ENCODE results near the gene LIFR.

Gene LIFR

DNA sequence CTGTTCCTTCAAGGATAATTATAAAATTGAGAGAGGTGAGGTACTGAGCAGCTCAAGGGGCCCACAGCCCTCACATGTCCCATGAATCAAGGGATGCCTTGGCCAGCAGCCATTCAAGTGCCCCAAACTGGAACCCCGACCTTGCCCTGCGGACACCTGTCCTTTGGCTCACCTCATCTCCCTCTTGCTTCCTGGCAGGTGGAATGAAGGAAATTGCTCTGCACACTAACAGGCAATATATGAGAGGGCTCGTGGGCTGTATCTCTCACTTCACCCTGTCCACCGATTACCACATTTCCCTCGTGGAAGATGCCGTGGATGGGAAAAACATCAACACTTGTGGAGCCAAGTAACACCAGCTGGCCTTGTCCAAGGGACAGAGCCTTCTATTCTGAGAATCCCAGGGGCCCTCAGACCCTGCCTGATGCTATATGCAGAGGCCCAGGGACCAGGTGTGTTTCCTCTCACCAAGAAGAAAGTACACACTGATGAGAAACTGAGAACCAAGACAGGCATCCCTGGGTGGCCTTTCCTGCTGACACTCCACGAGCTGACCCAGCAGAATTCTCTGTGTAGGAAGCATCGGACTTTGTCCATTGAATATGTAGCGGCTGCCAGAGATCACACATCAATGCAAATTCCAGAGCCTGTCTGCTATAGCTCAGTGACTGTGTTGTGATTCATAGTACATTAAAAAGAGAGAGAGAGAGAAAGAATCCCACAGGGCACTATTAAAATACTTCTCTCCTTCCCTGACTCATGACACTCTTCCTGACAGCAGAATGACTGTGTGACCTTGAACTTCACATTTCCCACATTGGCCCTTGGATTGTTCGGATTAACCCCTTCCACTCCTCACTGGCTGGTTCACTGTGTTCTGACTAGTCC lies 92.6 kb downstream of the LIFR start:
- DNase-seq (ENCODE audit: low spot score): no peak

DNA sequence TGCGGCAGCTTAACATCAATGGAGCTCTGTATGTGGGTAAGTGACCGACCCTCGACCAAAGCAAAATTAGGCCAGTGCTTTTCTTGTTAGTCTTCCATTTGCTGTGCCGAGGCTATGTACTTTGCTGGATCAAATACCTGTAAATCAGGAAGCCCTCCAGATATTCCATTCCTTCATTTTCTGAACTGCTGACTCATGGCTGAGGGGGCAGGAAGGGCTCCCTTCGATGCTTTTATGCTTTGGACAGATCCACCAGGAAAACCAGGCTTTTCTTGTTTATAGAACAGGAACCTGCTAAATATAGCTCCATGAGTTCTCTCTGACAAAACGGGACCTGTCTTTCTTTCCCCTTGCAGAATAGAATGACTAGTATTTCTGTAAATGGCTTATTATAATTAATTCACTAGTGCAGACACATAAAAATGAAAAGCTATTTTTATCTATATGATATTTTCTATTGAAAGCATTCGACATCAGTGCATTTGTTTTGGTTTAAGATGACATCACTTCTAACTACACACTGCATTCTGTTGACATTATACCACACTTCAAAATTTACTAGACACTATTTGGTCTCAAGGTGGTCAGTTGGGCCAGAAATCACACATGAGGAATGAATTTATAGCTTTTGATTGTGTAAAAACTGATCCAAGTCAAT lies 93.3 kb downstream of the LIFR start:
- no peak for DNase-seq (ENCODE audit: low spot score)

DNA sequence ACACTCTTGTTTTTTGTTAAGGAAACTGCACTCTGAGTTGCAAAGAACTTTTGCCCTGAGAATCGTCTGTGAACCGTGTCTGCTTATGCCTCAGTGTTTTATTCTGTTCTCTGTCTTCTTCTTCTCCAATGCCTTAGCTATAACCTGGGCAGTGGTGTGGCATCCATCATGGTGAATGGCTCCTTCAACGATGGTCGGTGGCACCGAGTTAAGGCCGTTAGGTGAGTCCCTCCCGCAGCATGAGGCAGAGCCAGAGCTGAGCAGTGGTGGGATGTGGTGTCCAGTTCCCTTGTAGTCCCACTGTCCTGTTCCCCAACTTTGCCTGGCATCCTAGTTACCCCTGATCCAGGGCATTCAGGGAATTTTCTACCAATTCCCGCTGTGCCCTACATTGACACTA lies 98.3 kb downstream of the LIFR start:
- DNase-seq (ENCODE audit: low spot score): no peak

DNA sequence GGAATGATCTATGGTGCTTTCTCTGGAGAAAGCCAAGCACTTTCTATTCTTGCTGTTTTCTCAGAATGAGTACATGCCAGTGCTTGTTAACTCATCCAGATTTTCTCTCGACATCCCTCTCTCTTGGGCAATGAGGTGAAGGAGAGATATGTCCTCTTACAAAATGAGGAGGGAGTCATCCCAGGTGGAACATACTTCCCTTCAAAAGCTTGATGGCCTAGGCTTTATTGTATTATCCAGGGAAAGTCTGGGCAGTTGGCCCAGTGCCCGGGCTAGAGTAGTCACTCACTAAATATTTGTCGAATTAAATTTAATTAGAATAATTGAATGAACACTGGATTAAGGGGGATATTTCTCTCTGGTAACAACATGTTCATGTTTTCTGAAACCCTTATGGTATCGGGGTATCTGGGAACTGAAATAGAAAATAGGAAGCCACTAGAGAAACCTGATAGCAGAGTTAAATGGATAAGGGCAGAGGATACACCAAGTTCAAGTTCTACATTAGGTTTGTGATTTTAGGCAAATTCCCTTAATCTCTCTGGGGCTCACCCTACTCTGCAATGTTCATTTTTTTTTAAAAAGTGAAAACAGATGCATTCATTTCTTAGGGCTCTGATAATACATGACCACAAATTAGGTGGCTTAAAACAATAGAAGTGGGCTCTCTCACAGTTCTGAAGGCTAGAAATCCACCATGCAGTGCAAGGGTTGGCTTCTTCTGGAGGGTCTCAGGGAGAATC lies 99.6 kb downstream of the LIFR start:
- DNase-seq (ENCODE audit: low spot score): no peak

DNA sequence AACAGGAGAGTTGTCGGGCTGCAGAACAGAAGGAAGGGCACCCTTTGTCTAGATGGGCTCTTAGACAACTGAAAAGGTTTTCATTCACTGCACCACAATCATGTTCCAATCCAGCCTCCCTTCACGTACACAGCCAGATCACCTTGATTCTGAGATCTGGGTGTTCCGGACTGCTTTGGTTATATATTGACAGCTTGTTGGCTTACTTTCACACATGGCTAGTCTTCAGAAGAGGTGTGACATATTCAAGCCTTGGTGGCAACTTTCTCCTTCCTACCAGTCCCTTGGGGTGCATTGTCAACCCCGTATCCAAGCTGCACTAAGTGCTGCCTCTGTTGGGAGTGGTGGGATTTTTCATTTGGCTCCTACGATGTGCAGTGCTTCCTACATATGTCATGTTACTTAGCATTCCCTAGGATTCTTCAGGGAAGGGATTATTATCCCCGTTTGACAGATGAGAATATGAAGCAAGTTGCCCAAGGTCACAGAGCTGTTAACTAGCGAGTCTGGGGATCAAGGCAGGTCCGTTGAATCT lies 100.6 kb downstream of the LIFR start:
- DNase-seq (ENCODE audit: low spot score): no peak

DNA sequence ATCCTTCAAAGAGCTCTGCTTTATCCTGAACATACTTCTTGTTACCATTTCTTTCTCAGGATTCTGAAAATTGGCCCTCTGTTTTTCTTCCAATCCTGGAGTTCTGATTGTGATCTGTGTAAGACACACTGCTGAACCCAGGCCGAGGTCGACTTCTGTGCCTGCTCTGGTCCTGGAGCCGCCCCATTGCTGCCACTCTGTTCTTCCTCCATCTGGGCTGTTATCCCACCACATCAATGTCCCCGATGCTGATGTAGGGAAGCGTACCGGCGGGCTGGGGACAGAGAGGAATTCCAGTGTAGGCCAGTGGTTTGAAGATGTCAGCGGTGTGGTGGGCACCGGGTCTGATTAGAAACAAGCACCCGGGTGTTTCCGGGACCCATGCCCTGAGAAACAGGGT lies 102.5 kb downstream of the LIFR start:
- DNase-seq (ENCODE audit: low spot score): no peak

DNA sequence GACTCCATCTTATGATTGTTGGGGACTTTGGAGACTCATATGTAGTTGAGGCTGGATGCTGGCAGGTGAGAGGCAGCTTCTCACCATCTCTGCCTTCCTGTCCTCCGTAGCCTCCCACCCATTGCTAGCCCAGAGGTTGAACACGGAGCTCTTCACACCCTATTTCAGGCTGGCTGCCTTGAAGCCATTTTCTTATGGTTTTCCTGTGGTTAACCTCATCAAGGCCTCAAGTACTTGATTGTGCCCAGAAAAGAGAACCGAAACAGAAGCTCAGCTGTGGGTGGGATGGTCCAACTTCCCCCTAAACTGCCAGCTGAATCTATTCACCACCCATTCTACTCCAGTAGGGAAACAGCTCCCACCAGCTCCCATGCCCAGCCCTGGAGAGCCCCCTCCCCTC lies 102.9 kb downstream of the LIFR start:
- peak; percentile 56 for DNase-seq (ENCODE audit: low spot score)

DNA sequence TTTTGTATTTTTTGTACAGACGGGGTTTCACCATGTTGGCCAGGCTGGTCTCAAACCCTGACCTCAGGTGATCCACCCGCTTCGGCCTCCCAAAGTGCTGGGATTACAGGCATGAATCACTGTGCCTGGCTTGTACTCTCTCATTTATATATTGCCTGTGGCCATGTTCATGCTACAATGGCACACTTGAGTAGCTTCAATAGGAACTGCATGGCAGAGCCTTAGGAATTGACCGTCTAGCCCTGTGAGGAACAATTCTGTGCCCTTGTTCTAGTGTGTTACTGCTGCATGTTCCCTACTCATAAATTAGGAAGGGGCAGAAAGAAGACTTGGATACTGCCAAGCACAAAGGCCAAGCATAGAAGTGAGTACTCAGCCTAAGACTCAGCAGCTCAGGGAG lies 104.2 kb downstream of the LIFR start:
- DNase-seq (ENCODE audit: low spot score): no peak

DNA sequence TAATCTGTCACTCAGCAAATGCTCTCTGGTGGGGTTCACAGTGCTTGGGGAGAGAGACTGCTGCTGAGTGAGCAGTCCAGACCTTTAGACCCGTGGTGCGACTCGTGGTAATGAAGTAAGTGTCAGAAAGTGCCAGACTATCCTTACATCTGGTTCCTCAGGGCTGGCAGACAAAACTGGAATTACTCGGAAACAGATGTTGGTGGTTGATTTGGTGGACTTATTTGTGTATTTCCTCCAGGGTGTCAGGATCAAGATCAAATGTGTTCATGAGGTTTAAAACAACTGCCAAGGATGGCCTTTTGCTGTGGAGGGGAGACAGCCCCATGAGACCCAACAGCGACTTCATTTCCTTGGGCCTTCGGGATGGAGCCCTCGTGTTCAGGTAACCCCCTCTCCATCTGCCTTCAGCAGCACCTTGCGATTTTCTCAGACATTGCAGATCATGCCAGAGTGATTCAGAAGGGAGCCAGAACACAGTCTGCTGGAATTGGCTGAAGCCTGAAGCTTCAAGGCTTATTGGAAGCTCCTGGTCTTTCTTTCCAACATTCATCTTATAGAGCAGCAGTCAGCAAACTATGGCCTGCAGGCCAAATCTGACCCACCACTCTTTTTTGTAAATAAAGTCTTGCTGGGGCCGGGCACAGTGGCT lies 105.2 kb downstream of the LIFR start:
- DNase-seq (ENCODE audit: low spot score): no peak

DNA sequence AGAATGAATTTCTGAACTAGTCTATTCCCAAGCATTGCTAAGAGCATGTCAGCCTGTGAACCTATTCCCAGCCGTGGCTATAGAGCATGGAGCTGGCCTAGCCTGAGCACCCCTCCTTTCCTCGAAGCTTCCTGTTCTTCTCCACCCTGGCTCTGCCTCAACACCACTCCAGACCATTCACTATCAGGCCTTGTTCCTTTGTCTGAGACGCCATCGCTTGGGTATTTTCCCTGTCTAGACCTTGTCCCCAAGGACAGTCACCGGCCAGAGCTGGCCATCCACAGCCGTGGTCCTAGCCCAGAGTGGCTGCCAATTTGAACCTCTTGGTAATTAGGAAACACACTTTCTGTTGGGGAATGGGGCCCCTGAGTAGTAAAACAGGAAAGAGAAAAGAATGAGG lies 105.8 kb downstream of the LIFR start:
- no peak for DNase-seq (ENCODE audit: low spot score)

DNA sequence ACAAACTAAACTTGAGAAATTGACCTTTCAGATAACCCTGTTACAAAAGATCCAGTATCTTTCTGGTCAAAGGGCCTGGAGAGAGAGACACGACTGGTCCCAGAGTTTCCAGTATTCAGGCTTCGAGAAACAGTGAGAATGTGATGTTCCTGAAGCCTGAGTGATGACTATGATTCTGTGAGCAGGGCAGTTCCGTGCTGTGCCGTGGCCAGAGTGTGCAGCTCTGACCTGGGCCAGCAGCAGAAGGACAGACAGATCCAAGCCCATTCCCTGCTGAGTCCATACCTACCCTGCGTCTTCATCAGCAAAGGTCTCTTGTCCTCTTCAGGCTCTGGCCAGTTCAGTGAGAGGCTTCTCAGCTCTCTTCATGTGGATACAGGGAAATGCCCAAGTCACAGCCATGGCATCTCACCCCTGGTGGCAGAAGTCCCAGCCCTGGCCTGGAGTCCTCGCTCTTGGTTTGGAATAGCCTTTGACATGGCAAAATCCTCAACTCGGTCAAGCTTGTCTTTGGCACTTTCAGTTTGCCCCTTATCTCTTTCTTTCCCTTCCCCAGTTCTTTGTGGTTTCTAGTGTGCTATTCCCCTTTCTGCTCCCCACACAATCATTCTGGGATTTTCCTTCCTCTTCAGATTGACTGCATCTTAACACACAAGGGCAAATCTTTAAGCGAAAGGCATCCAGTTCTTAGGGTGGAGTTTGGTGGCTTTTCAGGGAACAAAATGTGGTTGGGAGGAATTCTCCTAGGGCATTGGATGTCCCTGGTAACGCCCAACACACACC lies 107.7 kb downstream of the LIFR start:
- DNase-seq (ENCODE audit: low spot score): no peak

DNA sequence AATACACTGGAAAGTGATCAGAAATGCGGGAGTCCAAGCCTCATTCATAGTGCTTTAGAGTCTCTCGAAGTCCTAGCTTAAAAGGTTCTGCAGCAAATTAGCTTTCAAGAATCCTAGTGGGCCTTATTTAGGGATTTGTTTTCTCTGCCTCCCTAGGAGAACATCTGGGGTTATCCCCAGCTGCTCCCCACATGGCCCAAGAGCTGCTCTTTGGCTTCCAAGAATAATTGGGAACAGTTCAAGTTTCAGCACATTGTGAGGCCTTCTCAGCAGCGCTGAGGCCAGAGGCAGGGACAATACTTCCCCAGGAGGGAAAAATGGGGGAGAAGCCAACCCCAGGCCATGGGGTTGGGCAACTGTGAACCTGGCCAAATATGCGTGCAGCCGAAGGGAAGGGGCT lies 108.7 kb downstream of the LIFR start:
- DNase-seq (ENCODE audit: low spot score): no peak

DNA sequence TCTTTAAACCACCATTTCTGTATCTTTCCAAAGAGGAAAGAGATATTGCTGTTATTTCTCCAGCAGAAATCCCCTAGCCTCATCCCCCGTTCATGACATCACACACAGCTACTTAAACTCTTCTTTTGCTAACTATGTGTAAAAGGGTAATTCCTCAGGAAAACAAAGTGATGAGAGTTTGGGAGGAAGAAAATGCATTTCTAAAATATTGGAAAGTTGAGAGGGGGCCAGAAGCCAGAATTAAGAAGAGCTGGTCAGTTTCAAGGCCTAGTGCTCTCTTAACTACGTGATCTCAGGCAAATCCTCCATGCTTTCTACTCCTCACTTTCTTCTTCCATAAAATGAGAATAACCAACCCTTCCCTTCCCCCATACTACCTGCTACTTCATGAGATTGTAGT lies 109.4 kb downstream of the LIFR start:
- no peak for DNase-seq (ENCODE audit: low spot score)

DNA sequence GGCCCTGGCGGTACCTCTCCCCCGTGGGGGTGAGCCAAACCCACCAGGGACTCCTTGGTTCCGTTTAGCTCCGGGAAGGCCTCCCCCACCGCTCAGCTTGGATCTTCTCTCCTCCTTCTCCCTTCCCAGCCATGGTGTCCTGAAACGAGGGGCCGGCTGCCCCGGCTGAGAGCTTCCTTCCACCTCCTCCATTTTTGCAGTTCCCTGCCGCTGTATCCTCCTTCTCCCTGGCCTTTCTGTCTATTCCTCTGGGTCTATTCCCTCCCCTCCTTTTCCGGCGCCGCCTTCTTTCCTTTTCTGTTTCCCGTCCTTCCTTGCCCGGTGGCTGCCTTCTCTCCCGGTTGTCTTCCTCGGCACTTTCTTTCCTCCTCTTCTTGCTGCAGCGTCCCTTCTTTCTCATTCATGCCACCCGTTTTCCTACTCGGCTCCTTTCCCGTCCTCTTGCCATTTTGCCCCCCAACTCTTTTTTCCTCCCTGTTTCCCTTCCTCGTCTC lies 110.4 kb downstream of the LIFR start:
- no peak for DNase-seq (ENCODE audit: low spot score)

DNA sequence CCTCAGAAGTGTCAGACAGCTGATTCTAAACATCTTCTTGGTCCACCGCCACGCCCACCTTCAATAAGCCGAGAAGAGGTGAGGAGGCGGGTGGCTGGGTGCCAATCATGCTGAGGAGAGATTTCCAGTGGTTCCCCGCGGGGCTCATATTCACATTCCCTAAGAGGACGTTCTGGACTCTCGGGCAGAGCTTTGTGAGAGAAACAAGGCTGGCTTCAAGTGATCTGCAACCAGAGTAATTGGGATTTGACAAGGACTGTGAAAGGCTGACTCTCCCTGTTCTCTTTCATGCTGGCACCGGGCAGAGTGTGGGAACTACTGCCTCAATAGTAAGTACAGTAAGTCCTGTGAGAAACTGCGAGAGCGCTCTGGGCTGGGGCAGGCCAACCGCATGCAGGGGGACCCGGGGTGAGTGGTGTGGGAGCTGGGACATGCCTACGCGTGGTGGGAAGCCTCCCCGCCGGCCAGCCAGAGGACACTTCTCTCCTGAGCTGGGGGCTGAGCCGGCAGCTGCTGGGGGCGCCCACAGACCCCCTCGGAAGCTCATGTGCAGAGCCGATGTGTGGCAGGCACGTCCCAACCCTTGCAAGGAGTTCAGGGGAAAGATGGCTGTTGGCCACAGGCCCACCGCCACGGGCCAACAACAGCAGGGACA lies 110.9 kb downstream of the LIFR start:
- no peak for DNase-seq (ENCODE audit: low spot score)

DNA sequence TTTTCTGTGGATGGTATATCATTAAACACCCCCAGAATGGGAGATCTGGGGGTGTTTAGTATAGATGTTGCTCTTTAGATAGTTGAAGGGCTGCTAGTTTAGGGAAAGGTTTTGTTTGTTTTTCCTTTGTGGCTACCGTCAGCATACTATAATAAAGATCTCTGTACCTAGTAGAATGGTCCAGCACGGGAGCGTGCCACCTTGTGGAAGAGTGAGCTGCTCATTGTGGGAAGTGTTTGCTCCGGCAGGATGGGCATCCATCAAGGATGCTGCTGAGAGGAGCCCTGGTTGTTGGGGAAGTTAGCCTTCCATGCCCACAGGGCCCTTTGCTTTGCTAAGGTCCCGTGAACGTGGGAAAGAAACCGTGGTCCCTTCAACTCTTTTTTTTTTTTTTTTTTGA lies 113.1 kb downstream of the LIFR start:
- no peak for DNase-seq (ENCODE audit: low spot score)

DNA sequence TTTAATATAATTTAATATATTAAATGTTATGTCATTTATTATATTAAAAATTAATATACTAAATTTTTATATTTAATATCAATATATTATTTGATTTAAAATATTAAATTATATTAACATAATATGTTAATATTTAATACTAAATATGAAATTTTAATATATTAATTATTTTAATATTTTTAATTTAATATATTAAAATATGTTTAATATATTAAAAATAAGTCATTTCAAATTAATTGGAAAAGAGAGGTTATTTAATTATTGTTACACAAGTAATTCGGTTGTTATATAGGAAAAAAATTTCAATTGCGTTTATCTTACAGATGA lies 114.2 kb downstream of the LIFR start:
- no peak for DNase-seq (ENCODE audit: low spot score)

DNA sequence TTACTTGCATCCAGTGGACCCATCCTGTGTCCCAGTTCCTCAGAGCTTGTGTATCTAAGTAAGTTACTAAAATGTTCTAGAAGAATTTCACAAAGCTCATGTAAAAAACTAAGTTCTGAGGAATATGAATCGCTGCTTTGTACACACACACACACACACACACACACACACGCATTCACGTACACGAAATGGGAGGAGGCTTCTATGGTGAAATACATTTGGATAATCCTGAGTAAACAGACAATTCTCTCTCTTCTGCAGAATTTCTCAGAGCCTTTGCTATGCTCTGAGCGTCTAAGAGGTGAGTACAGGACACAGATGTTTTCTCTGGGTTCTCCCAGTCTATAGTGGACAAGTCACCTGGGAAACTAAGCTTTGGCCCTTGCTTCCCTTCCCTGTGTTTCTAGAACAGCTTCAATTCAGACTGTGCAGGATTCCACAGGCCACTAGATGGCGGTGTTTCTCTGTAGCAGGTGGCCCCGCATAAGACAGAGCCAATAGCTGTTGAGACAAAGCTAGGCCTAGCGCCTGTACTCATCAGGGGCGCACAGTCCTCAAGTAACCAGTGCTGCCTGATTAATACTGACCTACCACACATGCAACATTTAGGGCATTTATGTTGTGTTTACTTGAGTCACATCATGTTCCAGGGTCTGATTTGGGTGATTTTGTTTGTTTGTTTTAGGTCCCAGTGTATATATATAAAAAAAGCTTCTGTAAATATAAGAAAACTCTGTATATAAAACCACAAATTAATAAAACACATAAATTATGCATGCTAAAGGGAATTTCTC lies 114.8 kb downstream of the LIFR start:
- DNase-seq (ENCODE audit: low spot score): peak; percentile 80

DNA sequence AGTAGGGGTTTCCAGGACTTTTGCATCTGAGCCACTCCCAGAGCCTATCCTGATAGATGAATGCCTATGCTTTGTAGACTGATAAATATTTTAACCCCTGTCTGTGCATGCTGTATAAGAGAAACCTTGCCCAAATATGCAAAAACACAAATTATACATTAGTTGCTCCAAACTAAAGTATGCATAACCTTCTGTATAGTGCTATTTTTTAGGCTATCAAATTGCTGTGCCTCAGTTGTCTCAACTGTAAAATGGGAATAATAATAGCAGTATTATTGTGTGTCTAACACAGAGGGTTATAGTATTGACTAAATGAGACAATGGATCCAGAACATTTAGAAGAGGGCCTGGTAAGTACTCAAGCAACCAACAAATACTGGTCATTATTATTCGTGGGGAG lies 117.7 kb downstream of the LIFR start:
- no peak for DNase-seq (ENCODE audit: low spot score)

Measured in CD4-positive, alpha-beta T cell treated with Interleukin-2 at 100 ng/mL for 4 hours (primary cell).